A549 treated with Hydrocortisone at 1 μM for 4 hours (cell line): ENCODE results near the gene RPL39. TPM values are rescaled to one million over a fixed set of nuclear protein-coding genes. Genes with fewer than 3 reads are reported as not detected.

Experiments
- total RNA-seq: library from RNA; stranded (reverse); fragments of 200-300 nt; extraction: Qiagen RNA extraction; gene quantifications from 5 replicates; pipeline ENCODE4 v1.2.3, GENCODE V29; 2022

The RPL39 gene
- total RNA-seq, result 3,501 to 4,126 TPM (median 3,665 TPM) in 5 replicates

GRCh38 chrX:119791437-119792231 is at the start of gene RPL39:
Gene RPL39 (minus strand): TSS chrX:119791630. CDS start chrX:119791576, 54 bp downstream.

DNA sequence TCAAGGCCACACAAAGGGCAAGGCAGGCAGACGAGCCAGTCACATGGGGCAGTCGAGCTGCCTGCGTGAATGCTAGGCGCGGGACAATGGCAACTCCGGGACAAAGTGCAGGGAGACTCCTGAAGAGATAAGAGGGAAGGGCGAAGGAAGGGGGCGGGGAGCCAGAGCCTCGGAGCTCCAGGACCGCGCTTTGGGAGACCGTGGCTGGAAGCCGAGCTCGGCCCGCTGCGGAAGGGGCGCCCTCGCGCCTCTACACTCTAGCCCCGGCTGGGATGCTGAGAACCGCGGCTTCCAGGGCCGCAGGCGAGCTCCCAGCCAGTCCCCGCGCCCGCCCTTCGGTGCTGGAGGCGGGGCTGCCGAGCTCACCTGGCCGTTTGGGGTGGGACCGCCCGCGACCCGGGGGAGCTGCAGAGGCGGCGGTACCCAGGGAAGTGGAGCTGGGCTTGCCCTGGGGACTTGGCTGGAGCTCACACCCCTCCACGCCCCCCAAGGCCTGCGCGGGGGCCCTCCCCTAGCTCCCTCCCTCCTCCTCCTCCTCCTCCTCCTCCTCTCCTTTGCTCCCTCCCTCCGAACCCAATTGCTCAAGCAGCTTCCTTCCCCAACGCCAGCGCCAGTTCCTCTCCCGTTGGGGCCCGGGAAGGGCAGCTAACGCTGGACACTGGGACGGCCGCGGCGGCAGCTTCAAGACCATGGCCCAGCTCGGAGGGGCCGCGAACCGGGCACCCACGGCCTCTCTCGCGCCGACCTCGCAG is 33.3 kb downstream of the RPL39 start, which contains the start of gene SOWAHD:
SOWAHD (plus strand) TSS at position 610 of the 752 bp plus-strand sequence; CDS start at position 690, 80 bp downstream.

Other genes starting within 250 kb of the RPL39 start
- gene STEEP1, start 226.2 kb downstream of the RPL39 start, total RNA-seq, result 27.2 to 41.6 TPM (median 30.9 TPM) in 5 replicates
- 132 to 143 TPM (median 138 TPM) in 5 replicates for gene UBE2A, start 217.1 kb downstream of the RPL39 start, total RNA-seq
- 16.3 to 19.3 TPM (median 16.9 TPM) in 5 replicates for gene NKRF, start 185.2 kb downstream of the RPL39 start, total RNA-seq
- gene SEPTIN6, start 98.5 kb downstream of the RPL39 start, total RNA-seq, result 10.0 to 12.5 TPM (median 10.3 TPM) in 5 replicates
- gene SOWAHD, start 33.0 kb downstream of the RPL39 start, total RNA-seq, result 0.10 to 0.14 TPM in 2 of 5 replicates, not detected in the others
- gene UPF3B, start 61.3 kb upstream of the RPL39 start, total RNA-seq, result 16.5 to 22.0 TPM (median 17.0 TPM) in 5 replicates
- gene RNF113A, start 80.1 kb upstream of the RPL39 start, total RNA-seq, result 27.5 to 32.9 TPM (median 30.7 TPM) in 5 replicates
- 236 to 273 TPM (median 252 TPM) in 5 replicates for gene NDUFA1, start 80.2 kb upstream of the RPL39 start, total RNA-seq
- gene AKAP14, start 104.3 kb upstream of the RPL39 start, total RNA-seq, result not detected in 5 replicates
- 6.4 to 7.6 TPM (median 7.4 TPM) in 5 replicates for gene NKAP, start 152.1 kb upstream of the RPL39 start, total RNA-seq